ENCODE data around the gene SYNDIG1. TPM values are rescaled to one million over a fixed set of nuclear protein-coding genes. Genes with fewer than 3 reads are reported as not detected.

Gene SYNDIG1
- total RNA-seq, 1 donor from 2014 or later = 0.49 TPM

- Mint-ChIP-seq H3K4me1 (no peaks in the 10 kb centered on the region), H3K27me3 (ENCODE audit: low read depth) (peaks cover 7% of the 10 kb centered on the region), H3K27ac (ENCODE audit: unreplicated experiment) (no peak overlapping the region), H3K36me3 (ENCODE audit: low read depth) (no peaks in the 10 kb centered on the region), H3K9me3 (no peaks in the 10 kb centered on the region), H3K4me3 (no peak overlapping the region)
- TF ChIP-seq CTCF (conservative IDR thresholded peaks at IDR 0.05) = no peak
- no peak for DNase-seq (ENCODE audit: low read depth, low spot score)
These were observed 230.1 kb downstream of the SYNDIG1 start for GRCh38 chr20:24699321-24700165.

- no peaks in the 10 kb centered on the region for H3K36me3 Mint-ChIP-seq (ENCODE audit: low read depth)
- DNase-seq (ENCODE audit: low read depth, low spot score) = no peak
- H3K9me3 Mint-ChIP-seq = no peaks in the 10 kb centered on the region
- peaks cover 7% of the 10 kb centered on the region for H3K27me3 Mint-ChIP-seq (ENCODE audit: low read depth)
- H3K27ac Mint-ChIP-seq (ENCODE audit: unreplicated experiment) = no peak overlapping the region
- TF ChIP-seq CTCF (conservative IDR thresholded peaks at IDR 0.05) = no peak
- no peak overlapping the region for H3K4me3 Mint-ChIP-seq
- H3K4me1 Mint-ChIP-seq = no peaks in the 10 kb centered on the region
These were observed 230.9 kb downstream of the SYNDIG1 start for GRCh38 chr20:24700166-24700860.

GRCh38 chr20:24701027-24701426 lies 231.6 kb downstream of the SYNDIG1 start:
- no peak for TF ChIP-seq CTCF (conservative IDR thresholded peaks at IDR 0.05)
- Mint-ChIP-seq H3K27me3 (ENCODE audit: low read depth) (peaks cover 7% of the 10 kb centered on the region), H3K27ac (ENCODE audit: unreplicated experiment) (no peak overlapping the region), H3K4me3 (no peak overlapping the region), H3K36me3 (ENCODE audit: low read depth) (no peaks in the 10 kb centered on the region), H3K9me3 (no peaks in the 10 kb centered on the region), H3K4me1 (no peaks in the 10 kb centered on the region)
- no peak for DNase-seq (ENCODE audit: low read depth, low spot score)

- Mint-ChIP-seq H3K4me1 (no peaks in the 10 kb centered on the region), H3K4me3 (no peak overlapping the region), H3K9me3 (no peaks in the 10 kb centered on the region), H3K36me3 (ENCODE audit: low read depth) (no peaks in the 10 kb centered on the region), H3K27ac (ENCODE audit: unreplicated experiment) (no peak overlapping the region), H3K27me3 (ENCODE audit: low read depth) (peaks cover 7% of the 10 kb centered on the region)
- no peak for DNase-seq (ENCODE audit: low read depth, low spot score)
- no peak for TF ChIP-seq CTCF (conservative IDR thresholded peaks at IDR 0.05)
These were observed 232.2 kb downstream of the SYNDIG1 start for GRCh38 chr20:24701668-24702067.

- DNase-seq (ENCODE audit: low read depth, low spot score) = no peak
- no peaks in the 10 kb centered on the region for H3K36me3 Mint-ChIP-seq (ENCODE audit: low read depth)
- no peaks in the 10 kb centered on the region for H3K9me3 Mint-ChIP-seq
- H3K27ac Mint-ChIP-seq (ENCODE audit: unreplicated experiment) = no peak overlapping the region
- H3K27me3 Mint-ChIP-seq (ENCODE audit: low read depth) = peaks cover 5% of the 10 kb centered on the region
- H3K4me3 Mint-ChIP-seq = no peak overlapping the region
- TF ChIP-seq CTCF (conservative IDR thresholded peaks at IDR 0.05) = no peak
- H3K4me1 Mint-ChIP-seq = no peaks in the 10 kb centered on the region
These were observed 233.3 kb downstream of the SYNDIG1 start for GRCh38 chr20:24702501-24703283.
